ENCODE measurements around the gene ZSCAN9. TPM values are rescaled to one million over a fixed set of nuclear protein-coding genes. Genes with fewer than 3 reads are reported as not detected.

The ZSCAN9 gene
- total and polyA plus RNA-seq, 2 of the 13 experiments (the other 11 are each of a cell fraction or from before 2014, with no cell fraction given): 14.6 to 17.8 TPM

DNA sequence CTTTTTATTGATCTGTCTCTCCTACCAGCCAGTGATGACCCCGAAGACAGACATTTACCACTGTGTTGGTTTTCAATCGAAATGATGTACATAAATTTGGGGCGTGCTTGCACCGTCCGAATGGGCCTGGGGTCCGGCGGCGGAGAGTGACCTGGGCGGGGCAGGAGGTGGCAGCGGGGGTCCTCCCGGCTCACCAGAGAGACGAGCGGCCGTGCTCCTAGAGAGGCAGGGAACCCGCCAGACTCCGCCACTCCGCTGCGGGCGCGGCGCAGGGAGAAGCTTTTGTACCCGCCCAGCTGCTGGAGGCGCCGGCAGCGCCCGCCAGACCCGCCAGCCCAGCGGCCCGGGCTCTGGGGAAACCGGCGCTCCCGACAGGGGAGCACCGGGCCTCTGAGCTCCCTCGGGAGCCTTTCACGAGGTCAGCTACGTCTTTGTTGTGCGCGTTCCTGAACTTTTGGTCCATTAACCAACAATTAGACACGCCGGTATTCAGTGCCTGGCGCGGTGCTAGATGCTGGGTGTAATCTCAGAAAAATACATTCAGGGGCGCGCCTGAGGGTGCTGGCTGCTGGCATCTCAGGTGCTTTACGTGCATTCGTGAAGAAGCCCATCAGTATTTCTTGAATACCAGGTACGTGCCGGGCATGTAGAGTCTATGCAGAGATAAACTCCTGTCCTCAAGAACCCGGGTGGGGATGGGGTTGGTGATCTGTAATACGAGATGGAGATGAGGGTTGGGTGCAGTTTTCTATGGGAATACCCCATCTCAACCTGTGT is 56.4 kb downstream of the ZSCAN9 start, which contains the start of gene PGBD1 (continued):
- TF ChIP-seq AHDC1 (CRISPR knock-in tag; IDR thresholded peaks at IDR 0.05; ENCODE audit: borderline replicate concordance) (0 out of 2 replicates have a peak, but pooled peaks have one; percentile 63), THYN1 (CRISPR knock-in tag; IDR thresholded peaks at IDR 0.05; ENCODE audit: borderline replicate concordance, low read depth) (no peak), BCLAF1 (IDR thresholded peaks at IDR 0.05) (no peak), ZNF605 (CRISPR knock-in tag; IDR thresholded peaks at IDR 0.05) (peak; percentile 96), ZNF639 (CRISPR knock-in tag; conservative IDR thresholded peaks at IDR 0.05) (no peak), MIXL1 (CRISPR knock-in tag; IDR thresholded peaks at IDR 0.05) (no peak; the same call in 1 of the 2 replicates), HMGXB4 (CRISPR knock-in tag; IDR thresholded peaks at IDR 0.05; ENCODE audit: borderline replicate concordance in 1 of 2, low read depth in 1 of 2) (peak; percentile 91 to 93)
- TF ChIP-seq, protein P1, sequence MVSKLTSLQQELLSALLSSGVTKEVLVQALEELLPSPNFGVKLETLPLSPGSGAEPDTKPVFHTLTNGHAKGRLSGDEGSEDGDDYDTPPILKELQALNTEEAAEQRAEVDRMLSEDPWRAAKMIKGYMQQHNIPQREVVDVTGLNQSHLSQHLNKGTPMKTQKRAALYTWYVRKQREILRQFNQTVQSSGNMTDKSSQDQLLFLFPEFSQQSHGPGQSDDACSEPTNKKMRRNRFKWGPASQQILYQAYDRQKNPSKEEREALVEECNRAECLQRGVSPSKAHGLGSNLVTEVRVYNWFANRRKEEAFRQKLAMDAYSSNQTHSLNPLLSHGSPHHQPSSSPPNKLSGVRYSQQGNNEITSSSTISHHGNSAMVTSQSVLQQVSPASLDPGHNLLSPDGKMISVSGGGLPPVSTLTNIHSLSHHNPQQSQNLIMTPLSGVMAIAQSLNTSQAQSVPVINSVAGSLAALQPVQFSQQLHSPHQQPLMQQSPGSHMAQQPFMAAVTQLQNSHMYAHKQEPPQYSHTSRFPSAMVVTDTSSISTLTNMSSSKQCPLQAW (CRISPR knock-in tag; IDR thresholded peaks at IDR 0.05): 0 out of 2 replicates have a peak, but pooled peaks have one; percentile 17
- TF ChIP-seq, protein P2, sequence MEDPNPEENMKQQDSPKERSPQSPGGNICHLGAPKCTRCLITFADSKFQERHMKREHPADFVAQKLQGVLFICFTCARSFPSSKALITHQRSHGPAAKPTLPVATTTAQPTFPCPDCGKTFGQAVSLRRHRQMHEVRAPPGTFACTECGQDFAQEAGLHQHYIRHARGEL (CRISPR knock-in tag; IDR thresholded peaks at IDR 0.05): no peak
- TF ChIP-seq, protein P3, sequence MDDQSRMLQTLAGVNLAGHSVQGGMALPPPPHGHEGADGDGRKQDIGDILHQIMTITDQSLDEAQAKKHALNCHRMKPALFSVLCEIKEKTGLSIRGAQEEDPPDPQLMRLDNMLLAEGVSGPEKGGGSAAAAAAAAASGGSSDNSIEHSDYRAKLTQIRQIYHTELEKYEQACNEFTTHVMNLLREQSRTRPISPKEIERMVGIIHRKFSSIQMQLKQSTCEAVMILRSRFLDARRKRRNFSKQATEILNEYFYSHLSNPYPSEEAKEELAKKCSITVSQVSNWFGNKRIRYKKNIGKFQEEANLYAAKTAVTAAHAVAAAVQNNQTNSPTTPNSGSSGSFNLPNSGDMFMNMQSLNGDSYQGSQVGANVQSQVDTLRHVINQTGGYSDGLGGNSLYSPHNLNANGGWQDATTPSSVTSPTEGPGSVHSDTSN (CRISPR knock-in tag; IDR thresholded peaks at IDR 0.05; ENCODE audit: borderline replicate concordance): no peak
- TF ChIP-seq, protein P4, sequence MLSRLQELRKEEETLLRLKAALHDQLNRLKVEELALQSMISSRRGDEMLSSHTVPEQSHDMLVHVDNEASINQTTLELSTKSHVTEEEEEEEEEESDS (CRISPR knock-in tag; IDR thresholded peaks at IDR 0.05; ENCODE audit: borderline replicate concordance): no peak
